OCI-LY7 (cell line): ENCODE results near the gene COL5A1. TPM values are rescaled to one million over a fixed set of nuclear protein-coding genes. Genes with fewer than 3 reads are reported as not detected.

Experiments
- BruUV-seq: library from RNA; stranded (reverse); fragments of 400-500 nt; replicated peaks from 2 replicates; lab custom pipeline; 2021; lab: Mats Ljungman, UMichigan
- CTCF ChIA-PET: fragments of 300-600 bp; sonication (Branson Sonifier 250); formaldehyde crosslinking; loops from one replicate; lab custom pipeline; 2022; ENCODE audit warnings: antibody characterized with exemption; ENCODE audit not compliant: unreplicated experiment; lab: Charles Lee
- POLR2A ChIA-PET: fragments of 300-600 bp; sonication (Branson Sonifier 250); formaldehyde crosslinking; loops from one replicate; lab custom pipeline; 2022; ENCODE audit warnings: antibody characterized with exemption; lab: Charles Lee
- DNase-seq: peaks from one replicate; pipeline ENCODE4 v3.0.0-alpha.2; 2015; ENCODE audit warnings: low spot score
- H2AFZ ChIP-seq: fragments of 200-600 bp; sonication (generic), shearing (Covaris generic); 2 replicates; pipeline ENCODE4 v1.6.1; 2014; ENCODE audit warnings: mild to moderate bottlenecking, antibody characterized with exemption, low read length, moderate library complexity
- H3K27ac ChIP-seq: fragments of 200-600 bp; sonication (generic); 2 replicates; pipeline ENCODE4 v1.5.1; 2014; ENCODE audit warnings: mixed run types, low read depth, mild to moderate bottlenecking, moderate library complexity, low read length, inconsistent platforms; ENCODE audit not compliant: poor library complexity, severe bottlenecking
- H3K36me3 ChIP-seq: fragments of 200-600 bp; sonication (generic); 2 replicates; pipeline ENCODE4 v1.6.1; 2014; ENCODE audit warnings: mild to moderate bottlenecking, antibody characterized with exemption, low read length, moderate library complexity, mixed read lengths; ENCODE audit not compliant: insufficient read depth
- H3K4me1 ChIP-seq: fragments of 200-600 bp; sonication (generic); 2 replicates; pipeline ENCODE4 v1.5.1; 2014; ENCODE audit warnings: mild to moderate bottlenecking, low read length; ENCODE audit not compliant: insufficient read depth, poor library complexity, severe bottlenecking
- H3K4me2 ChIP-seq: fragments of 200-600 bp; sonication (generic); 2 replicates; pipeline ENCODE4 v1.6.1; 2014; ENCODE audit warnings: mild to moderate bottlenecking, low read length
- H3K4me3 ChIP-seq: fragments of 200-600 bp; sonication (generic); 2 replicates; pipeline ENCODE4 v1.5.1; 2014; ENCODE audit warnings: mild to moderate bottlenecking, low read depth, low read length; ENCODE audit not compliant: poor library complexity, severe bottlenecking
- H3K79me2 ChIP-seq: fragments of 200-600 bp; sonication (generic); 2 replicates; pipeline ENCODE4 v1.6.1; 2016; ENCODE audit warnings: low read depth, mild to moderate bottlenecking, low read length, moderate library complexity, mixed read lengths; ENCODE audit not compliant: insufficient read depth
- H3K9me2 ChIP-seq: fragments of 200-600 bp; sonication (generic); 2 replicates; pipeline ENCODE4 v1.6.1; 2016; ENCODE audit warnings: mild to moderate bottlenecking, low read length, mixed read lengths; ENCODE audit not compliant: insufficient read depth
- H3K9me3 ChIP-seq: fragments of 200-600 bp; sonication (generic); 2 replicates; pipeline ENCODE4 v1.6.1; 2014; ENCODE audit warnings: mild to moderate bottlenecking, mixed run types, low read length, mixed read lengths
- H4K20me1 ChIP-seq: fragments of 200-600 bp; sonication (generic); 2 replicates; pipeline ENCODE4 v1.6.1; 2014; ENCODE audit warnings: mild to moderate bottlenecking, antibody characterized with exemption, low read length, moderate library complexity, mixed read lengths; ENCODE audit not compliant: insufficient read depth
- CTCF ChIP-seq: fragments of 200-600 bp; sonication (generic); conservative IDR thresholded peaks from 2 replicates; pipeline ENCODE4 v1.5.1; 2014; ENCODE audit warnings: mild to moderate bottlenecking, antibody characterized with exemption, low read length, moderate library complexity, mixed read lengths
- EZH2phosphoT487 ChIP-seq: fragments of 200-600 bp; sonication (generic); IDR thresholded peaks from 2 replicates; pipeline ENCODE4 v1.6.1; 2018; ENCODE audit warnings: low read depth, borderline replicate concordance, mild to moderate bottlenecking, mixed run types, antibody characterized with exemption, low read length, moderate library complexity, mixed read lengths
- intact Hi-C: fragments of 100-400 bp; cut with micrococcal nuclease; formaldehyde crosslinking; loops from one replicate; pipeline ENCODE4 v1.10.0; 2022; ENCODE audit not compliant: unreplicated experiment
- total RNA-seq, 2 experiments: library from RNA; depleted of rRNA in 1 of 2; stranded (reverse); fragments of >200 nt in 1 of 2; shearing (Covaris generic) in 1 of 2; gene quantifications; 2 replicates each; pipeline ENCODE4 v1.2.3, GENCODE V29; 2014 to 2022

COL5A1 gene
- total RNA-seq, 2 experiments from 2014 or later: 12.2 to 28.6 TPM

GRCh38 chr9:134660407-134660806 is 18.8 kb downstream of the COL5A1 start:
- no peak for TF ChIP-seq EZH2phosphoT487
- peak; percentile 79 for TF ChIP-seq CTCF
- H3K9me3 ChIP-seq: peaks cover 11% of the 10 kb centered on the region; the same call in 1 of the 2 replicates
- H2AFZ ChIP-seq: no peak overlapping the region
- POLR2A ChIA-PET: no interaction called here
- no peak overlapping the region for H3K4me2 ChIP-seq
- BruUV-seq: no TSS peak
- H3K4me1 ChIP-seq: no peaks in the 10 kb centered on the region
- H3K27ac ChIP-seq: no peak overlapping the region
- H3K4me3 ChIP-seq: no peak overlapping the region
- no peaks in the 10 kb centered on the region for H3K79me2 ChIP-seq
- intact Hi-C loops: no loop called here
- CTCF ChIA-PET: no interaction called here
- no peaks in the 10 kb centered on the region for H3K9me2 ChIP-seq
- no peaks in the 10 kb centered on the region for H4K20me1 ChIP-seq
- peak; percentile 17 for DNase-seq
- no peaks in the 10 kb centered on the region for H3K36me3 ChIP-seq

- ChIA-PET CTCF (no interaction called here), POLR2A (no interaction called here)
- no peak overlapping the region for H3K4me3 ChIP-seq
- H4K20me1 ChIP-seq: no peaks in the 10 kb centered on the region
- no peak overlapping the region for H3K27ac ChIP-seq
- no peaks in the 10 kb centered on the region for H3K36me3 ChIP-seq
- TF ChIP-seq CTCF (no peak), EZH2phosphoT487 (no peak)
- no peak overlapping the region for H3K4me2 ChIP-seq
- no peak for DNase-seq
- H3K4me1 ChIP-seq: no peaks in the 10 kb centered on the region
- BruUV-seq: no TSS peak
- intact Hi-C loops: no loop called here
- no peaks in the 10 kb centered on the region for H3K79me2 ChIP-seq
- H3K9me2 ChIP-seq: no peaks in the 10 kb centered on the region
- H2AFZ ChIP-seq: no peak overlapping the region
- H3K9me3 ChIP-seq: peaks cover 11% of the 10 kb centered on the region; the same call in 1 of the 2 replicates
Measured at GRCh38 chr9:134661299-134661698, 19.7 kb downstream of the COL5A1 start.

GRCh38 chr9:134661791-134662142 is 20.2 kb downstream of the COL5A1 start:
- no TSS peak for BruUV-seq
- no peak for TF ChIP-seq EZH2phosphoT487
- no peak for TF ChIP-seq CTCF
- no peaks in the 10 kb centered on the region for H4K20me1 ChIP-seq
- H3K36me3 ChIP-seq: no peaks in the 10 kb centered on the region
- no peaks in the 10 kb centered on the region for H3K9me2 ChIP-seq
- no peaks in the 10 kb centered on the region for H3K4me1 ChIP-seq
- CTCF ChIA-PET: no interaction called here
- H3K79me2 ChIP-seq: no peaks in the 10 kb centered on the region
- no peak overlapping the region for H3K27ac ChIP-seq
- no peak for DNase-seq
- no peak overlapping the region for H2AFZ ChIP-seq
- no peak overlapping the region for H3K4me3 ChIP-seq
- POLR2A ChIA-PET: no interaction called here
- H3K4me2 ChIP-seq: no peak overlapping the region
- intact Hi-C loops: no loop called here
- peaks cover 11% of the 10 kb centered on the region; the same call in 1 of the 2 replicates for H3K9me3 ChIP-seq
